ENCODE results near the gene ZFX. TPM values are rescaled to one million over a fixed set of nuclear protein-coding genes. Genes with fewer than 3 reads are reported as not detected.

The ZFX gene
- 78.6 and 91.0 TPM in 2 replicates for total RNA-seq

GRCh38 chrX:24149351-24150050 is at the start of gene ZFX:
Gene ZFX, plus strand, starts transcription at chrX:24149729. Its CDS starts 23,014 bp downstream, at chrX:24172743.

Other genes with a start within 250 kb of the ZFX start
- 11.1 and 12.4 TPM in 2 replicates for gene APOO, start 241.8 kb upstream of the ZFX start, total RNA-seq
- gene CXorf58, start 241.7 kb upstream of the ZFX start, total RNA-seq, result not detected in 2 replicates
- 8.9 and 11.0 TPM in 2 replicates for gene KLHL15, start 122.5 kb upstream of the ZFX start, total RNA-seq
- 348 and 389 TPM in 2 replicates for gene EIF2S3, start 94.8 kb upstream of the ZFX start, total RNA-seq
- 0.22 TPM in 1 of 2 replicates, not detected in the other for gene SUPT20HL2, start 164.3 kb downstream of the ZFX start, total RNA-seq
- gene SUPT20HL1, start 210.9 kb downstream of the ZFX start, total RNA-seq, result 0.11 and 0.12 TPM in 2 replicates